ENCODE results near the gene DPF1.

Gene DPF1

GRCh38 chr19:38218204-38218603, 5.8 kb downstream of the DPF1 start:
- no peak for DNase-seq

GRCh38 chr19:38216785-38217641, 7.0 kb downstream of the DPF1 start:
- no peak for DNase-seq

- peak in 4 of 5 donors; percentile 22 to 76 (median 36) for DNase-seq
Observed at GRCh38 chr19:38213911-38214625, 10.0 kb downstream of the DPF1 start.

- DNase-seq, result no peak
Observed at GRCh38 chr19:38213469-38213868, 10.6 kb downstream of the DPF1 start.

GRCh38 chr19:38211766-38212165, 12.3 kb downstream of the DPF1 start:
- no peak for DNase-seq

- DNase-seq, result no peak
Observed at GRCh38 chr19:38211151-38211591, 12.9 kb downstream of the DPF1 start.

GRCh38 chr19:38210458-38210987, 13.5 kb downstream of the DPF1 start:
- no peak for DNase-seq

- DNase-seq, result no peak
Observed at GRCh38 chr19:38209671-38210457, 14.2 kb downstream of the DPF1 start.

GRCh38 chr19:38209152-38209551, 14.9 kb downstream of the DPF1 start:
- DNase-seq, result no peak

GRCh38 chr19:38208571-38208970, 15.5 kb downstream of the DPF1 start:
- DNase-seq, result no peak

GRCh38 chr19:38207543-38207942, 16.5 kb downstream of the DPF1 start:
- no peak for DNase-seq

GRCh38 chr19:38206928-38207327, 17.1 kb downstream of the DPF1 start:
- DNase-seq, result no peak

GRCh38 chr19:38206006-38206745, 17.8 kb downstream of the DPF1 start:
- no peak for DNase-seq

- no peak for DNase-seq
Observed at GRCh38 chr19:38204728-38205127, 19.3 kb downstream of the DPF1 start.

- no peak for DNase-seq
Observed at GRCh38 chr19:38204096-38204495, 19.9 kb downstream of the DPF1 start.

- DNase-seq, result no peak
Observed at GRCh38 chr19:38203197-38203596, 20.8 kb downstream of the DPF1 start.

GRCh38 chr19:38202504-38202903, 21.5 kb downstream of the DPF1 start:
- DNase-seq, result no peak

GRCh38 chr19:38201731-38202130, 22.3 kb downstream of the DPF1 start:
- DNase-seq, result no peak

- no peak for DNase-seq
Observed at GRCh38 chr19:38199340-38199739, 24.7 kb downstream of the DPF1 start.

- no peak for DNase-seq
Observed at GRCh38 chr19:38197937-38198704, 25.9 kb downstream of the DPF1 start.

GRCh38 chr19:38196948-38197656, 26.9 kb downstream of the DPF1 start:
- DNase-seq, result no peak

Data from T-helper 1 cell (primary cell).